ENCODE measurements around the gene CCDC3.
"Not testable (repeated sequence)": the region's sequence is repeated elsewhere in the genome, so short reads cannot be mapped to it uniquely, and the experiment has no call there.

- TF ChIP-seq, protein P1, sequence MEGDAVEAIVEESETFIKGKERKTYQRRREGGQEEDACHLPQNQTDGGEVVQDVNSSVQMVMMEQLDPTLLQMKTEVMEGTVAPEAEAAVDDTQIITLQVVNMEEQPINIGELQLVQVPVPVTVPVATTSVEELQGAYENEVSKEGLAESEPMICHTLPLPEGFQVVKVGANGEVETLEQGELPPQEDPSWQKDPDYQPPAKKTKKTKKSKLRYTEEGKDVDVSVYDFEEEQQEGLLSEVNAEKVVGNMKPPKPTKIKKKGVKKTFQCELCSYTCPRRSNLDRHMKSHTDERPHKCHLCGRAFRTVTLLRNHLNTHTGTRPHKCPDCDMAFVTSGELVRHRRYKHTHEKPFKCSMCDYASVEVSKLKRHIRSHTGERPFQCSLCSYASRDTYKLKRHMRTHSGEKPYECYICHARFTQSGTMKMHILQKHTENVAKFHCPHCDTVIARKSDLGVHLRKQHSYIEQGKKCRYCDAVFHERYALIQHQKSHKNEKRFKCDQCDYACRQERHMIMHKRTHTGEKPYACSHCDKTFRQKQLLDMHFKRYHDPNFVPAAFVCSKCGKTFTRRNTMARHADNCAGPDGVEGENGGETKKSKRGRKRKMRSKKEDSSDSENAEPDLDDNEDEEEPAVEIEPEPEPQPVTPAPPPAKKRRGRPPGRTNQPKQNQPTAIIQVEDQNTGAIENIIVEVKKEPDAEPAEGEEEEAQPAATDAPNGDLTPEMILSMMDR (IDR thresholded peaks at IDR 0.05 in 4 of 5, conservative IDR thresholded peaks at IDR 0.05 in 1 of 5), result not testable (repeated sequence)
- TF ChIP-seq POLR2A (IDR thresholded peaks at IDR 0.05), result not testable (repeated sequence)
Measured at GRCh38 chr10:12983568-12983967, 17.9 kb downstream of the CCDC3 start.
